H7 (cell line): ENCODE results near the gene HYOU1. TPM values are rescaled to one million over a fixed set of nuclear protein-coding genes. Genes with fewer than 3 reads are reported as not detected.
A peak's percentile ranks its signal among the peaks of the same experiment; 100 is the strongest.
"Not testable (repeated sequence)": the region's sequence is repeated elsewhere in the genome, so short reads cannot be mapped to it uniquely, and the experiment has no call there.

Experiments used
- DNase-seq: peaks from one replicate; pipeline ENCODE4 v3.0.0; 2012
- H3K27me3 ChIP-seq: 2 replicates; pipeline ENCODE4 v1.6.0; 2011; ENCODE audit warnings: mild to moderate bottlenecking, low read length; ENCODE audit not compliant: control insufficient read depth, insufficient read depth
- H3K36me3 ChIP-seq: replicated peaks from 2 replicates; pipeline ENCODE4 v1.5.1; 2011; ENCODE audit warnings: low read length; ENCODE audit not compliant: control insufficient read depth, insufficient read depth
- H3K4me3 ChIP-seq: 2 replicates; pipeline ENCODE4 v1.5.1; 2011; ENCODE audit warnings: low read depth, mild to moderate bottlenecking, control low read depth, low read length, moderate library complexity; ENCODE audit not compliant: insufficient read depth
- total RNA-seq: library from RNA; depleted of rRNA; stranded (reverse); fragments of >200 nt; shearing (Covaris generic); gene quantifications from 2 replicates; pipeline ENCODE4 v1.2.3, GENCODE V29; 2014

Gene HYOU1
- total RNA-seq, 1 experiment from 2014 or later, result 200 TPM

DNA sequence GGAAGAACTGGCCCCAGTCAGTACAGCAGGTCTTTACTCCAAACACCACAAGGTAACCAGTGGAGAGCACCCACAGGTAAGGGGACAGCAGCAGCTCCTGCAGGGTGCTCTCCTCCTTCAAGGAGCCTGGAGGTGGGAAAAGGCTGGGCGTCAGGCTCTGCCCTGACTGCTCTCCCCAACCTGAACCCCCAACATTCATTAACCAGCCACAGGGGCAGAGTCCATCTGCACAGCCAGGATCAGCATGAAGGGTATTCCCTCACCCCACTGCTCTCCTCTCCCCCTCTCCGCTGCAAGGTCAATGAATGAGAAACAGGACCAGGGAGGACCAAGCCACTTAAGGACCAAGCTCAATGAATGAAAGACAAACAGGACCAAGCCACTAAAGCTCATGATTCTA is 30.0 kb downstream of the HYOU1 start:
- H3K4me3 ChIP-seq, result no peak overlapping the region
- DNase-seq, result peak; percentile 13
- H3K36me3 ChIP-seq, result peaks cover 53% of the 10 kb centered on the region
- H3K27me3 ChIP-seq, result no peaks in the 10 kb centered on the region

DNA sequence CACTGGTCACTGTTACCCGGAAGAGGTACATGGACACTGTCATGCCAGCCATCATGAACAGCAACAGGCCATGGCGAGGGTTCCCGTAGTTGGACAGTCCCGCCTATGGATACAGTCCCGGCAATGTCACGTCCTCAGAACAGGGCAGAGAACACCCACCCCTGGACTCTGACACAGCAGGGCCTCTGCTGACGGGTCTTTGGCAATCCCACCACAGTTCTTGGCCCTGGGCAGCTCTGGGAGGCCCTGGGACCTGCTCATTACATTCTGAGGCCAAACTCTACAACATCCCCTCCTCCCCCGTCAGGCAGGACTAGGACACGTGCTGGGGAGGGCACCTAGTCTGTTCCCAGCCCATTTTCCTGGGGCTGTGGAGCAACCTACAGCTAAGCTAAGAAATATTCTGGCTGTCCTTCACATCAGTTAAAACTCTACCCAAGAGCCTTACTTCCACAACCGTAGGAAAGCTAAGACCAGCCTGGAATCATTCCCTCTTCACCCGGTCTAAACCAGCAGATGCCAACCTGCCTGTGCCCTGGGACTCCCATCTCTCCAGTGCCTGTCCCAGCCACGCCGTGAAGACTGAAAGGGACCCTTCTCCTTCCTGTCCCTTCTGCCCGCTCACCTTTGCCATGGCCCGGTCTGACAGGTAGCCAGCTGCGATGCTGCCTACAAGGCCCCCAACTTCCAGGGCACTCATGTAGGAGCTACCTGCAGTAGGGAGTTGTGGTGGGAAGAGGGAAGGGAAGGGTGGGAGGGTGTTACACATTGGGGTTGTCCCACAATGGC is 30.8 kb downstream of the HYOU1 start:
- DNase-seq, result peak; percentile 10
- peaks cover 56% of the 10 kb centered on the region for H3K36me3 ChIP-seq

DNA sequence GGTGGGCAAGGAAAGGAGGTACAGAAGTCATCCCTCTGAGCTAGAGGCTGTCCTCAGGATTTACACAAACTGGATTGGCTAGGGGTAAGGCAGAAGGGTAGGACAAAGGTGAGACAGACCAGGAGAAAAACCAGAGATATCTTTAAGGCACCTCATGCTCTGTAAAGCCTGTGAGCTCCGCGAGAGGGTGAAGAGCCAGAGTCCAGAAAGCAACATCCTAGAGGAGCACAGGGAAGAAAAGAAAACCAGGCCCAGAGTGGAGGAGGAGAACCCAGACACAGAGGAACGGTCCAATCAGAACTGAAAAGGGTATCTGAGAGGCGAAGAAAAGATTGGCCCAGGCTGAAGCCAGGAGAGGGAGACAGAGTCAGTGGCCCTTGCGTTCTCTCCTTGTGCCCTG is 31.5 kb downstream of the HYOU1 start:
- peaks cover 57% of the 10 kb centered on the region for H3K36me3 ChIP-seq
- no peaks in the 10 kb centered on the region for H3K27me3 ChIP-seq
- DNase-seq, result no peak
- H3K4me3 ChIP-seq, result no peak overlapping the region

More for the DNA sequence above, 30.8 kb downstream of the HYOU1 start:
- Histone ChIP-seq H3K27me3 (no peaks in the 10 kb centered on the region), H3K4me3 (no peak overlapping the region)

DNA sequence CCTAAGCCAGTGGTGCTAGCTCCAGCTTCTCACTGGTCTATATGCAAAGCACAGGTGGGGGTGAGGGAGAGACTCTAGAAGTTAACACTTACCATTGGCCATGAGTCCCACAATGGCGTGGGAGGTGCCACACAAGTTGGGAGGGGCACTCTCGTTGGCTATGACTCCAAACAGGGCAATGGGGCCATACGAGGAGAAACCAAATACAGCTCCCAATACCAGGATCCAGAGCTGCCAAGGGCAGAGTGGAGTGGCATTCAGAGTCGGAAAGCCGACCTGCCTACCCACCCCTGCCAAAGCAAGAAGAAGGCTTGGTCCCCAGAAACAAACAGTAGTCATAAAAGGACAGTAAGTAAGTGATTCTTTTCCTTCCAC is 31.9 kb downstream of the HYOU1 start:
- H3K4me3 ChIP-seq, result no peak overlapping the region
- H3K27me3 ChIP-seq, result no peaks in the 10 kb centered on the region
- H3K36me3 ChIP-seq, result peaks cover 59% of the 10 kb centered on the region
- DNase-seq, result peak; percentile 26

DNA sequence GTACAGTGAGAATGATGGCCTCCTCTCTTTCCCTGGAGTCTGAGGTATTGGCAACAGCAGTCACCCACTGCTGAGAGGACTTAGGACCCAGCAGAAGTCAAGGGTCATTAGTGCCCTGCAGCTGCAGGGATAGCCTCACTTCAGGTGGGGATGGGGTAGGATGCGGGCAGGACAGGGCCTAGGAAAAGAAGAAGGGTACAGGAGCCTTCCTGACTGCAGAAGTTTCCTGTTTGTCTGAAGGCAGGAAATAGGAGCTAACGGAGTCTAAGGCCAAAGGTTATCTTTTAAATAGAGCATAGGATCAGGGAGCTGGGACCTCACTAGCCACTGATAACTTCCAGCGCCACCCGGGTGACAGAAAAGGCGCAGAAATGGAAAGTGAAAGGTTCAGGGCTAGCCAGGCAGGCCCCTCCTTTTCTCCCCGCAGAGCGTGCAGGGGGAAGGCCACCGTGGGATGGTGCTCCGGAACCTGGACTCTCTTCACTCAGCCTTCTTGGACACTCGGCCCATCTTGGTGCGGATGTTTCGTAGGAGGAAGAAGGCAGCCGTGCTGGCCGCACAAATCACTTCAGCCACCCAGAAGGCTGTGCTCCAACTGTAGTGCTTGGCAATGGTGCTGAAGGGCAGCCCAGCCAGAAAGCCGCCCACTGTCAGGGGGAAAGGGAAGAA is 32.4 kb downstream of the HYOU1 start:
- Histone ChIP-seq H3K36me3 (peaks cover 61% of the 10 kb centered on the region), H3K4me3 (no peak overlapping the region), H3K27me3 (no peaks in the 10 kb centered on the region)
- peak; percentile 22 for DNase-seq

DNA sequence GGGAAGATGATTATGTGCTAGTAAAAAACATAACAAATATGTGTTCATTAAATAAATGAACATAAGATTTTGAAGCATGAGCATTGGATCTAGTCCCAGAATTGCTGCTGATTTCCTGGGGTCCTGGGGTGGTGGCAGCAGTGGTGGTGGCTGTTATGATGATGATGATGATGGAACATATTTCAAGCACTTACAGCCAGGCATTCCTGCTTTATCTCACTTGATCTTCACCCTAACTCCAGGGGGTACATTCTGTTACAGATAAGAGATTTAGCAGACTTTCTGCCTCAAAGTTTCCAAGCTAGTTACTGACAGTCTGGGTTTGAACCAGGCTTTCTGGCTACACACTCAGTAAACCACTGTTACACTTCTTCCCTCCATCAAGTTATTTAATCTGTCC is 33.3 kb downstream of the HYOU1 start:
- no peak overlapping the region for H3K4me3 ChIP-seq

DNA sequence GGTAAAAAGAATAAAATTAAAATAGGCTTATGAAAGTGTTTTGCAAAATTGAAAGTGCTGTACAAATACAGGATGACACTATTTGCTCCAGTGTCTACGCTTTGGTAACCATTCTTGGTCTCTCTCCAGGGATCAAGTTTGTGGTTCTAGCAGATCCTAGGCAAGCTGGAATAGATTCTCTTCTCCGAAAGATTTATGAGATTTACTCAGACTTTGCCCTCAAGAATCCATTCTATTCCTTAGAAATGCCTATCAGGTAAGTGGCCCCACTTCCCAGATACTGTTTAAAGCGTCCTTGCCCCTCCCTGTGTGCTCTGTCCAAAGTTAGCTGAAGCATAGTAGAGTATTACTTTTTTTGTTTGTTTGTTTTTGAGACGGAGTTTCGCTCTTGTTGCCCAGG is 35.4 kb downstream of the HYOU1 start:
- Histone ChIP-seq H3K27me3 (no peaks in the 10 kb centered on the region), H3K4me3 (no peak overlapping the region), H3K36me3 (peaks cover 41% of the 10 kb centered on the region)
- no peak for DNase-seq

More for the DNA sequence above, 33.3 kb downstream of the HYOU1 start:
- no peak for DNase-seq
- H3K27me3 ChIP-seq, result no peaks in the 10 kb centered on the region
- peaks cover 56% of the 10 kb centered on the region for H3K36me3 ChIP-seq

DNA sequence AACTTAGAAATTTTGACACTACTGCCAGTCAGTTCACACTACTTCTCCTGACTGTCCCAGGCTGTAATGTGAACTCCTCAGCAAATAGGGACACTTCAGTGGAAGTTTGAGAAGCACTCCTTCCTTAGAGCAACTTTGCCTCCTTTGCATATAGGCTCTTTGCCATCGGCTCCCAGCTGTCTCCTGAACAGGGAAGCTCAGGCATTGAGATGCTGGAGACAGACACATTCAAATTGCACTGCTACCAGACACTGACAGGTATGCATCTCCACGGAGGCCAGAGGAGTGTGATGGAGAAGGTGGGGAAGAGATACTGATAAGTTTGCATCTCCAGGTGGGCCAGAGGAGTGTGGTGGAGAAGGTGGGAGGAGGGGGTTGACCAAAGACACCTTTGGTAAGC is 37.0 kb downstream of the HYOU1 start:
- Histone ChIP-seq H3K27me3 (no peaks in the 10 kb centered on the region), H3K36me3 (peaks cover 47% of the 10 kb centered on the region)

DNA sequence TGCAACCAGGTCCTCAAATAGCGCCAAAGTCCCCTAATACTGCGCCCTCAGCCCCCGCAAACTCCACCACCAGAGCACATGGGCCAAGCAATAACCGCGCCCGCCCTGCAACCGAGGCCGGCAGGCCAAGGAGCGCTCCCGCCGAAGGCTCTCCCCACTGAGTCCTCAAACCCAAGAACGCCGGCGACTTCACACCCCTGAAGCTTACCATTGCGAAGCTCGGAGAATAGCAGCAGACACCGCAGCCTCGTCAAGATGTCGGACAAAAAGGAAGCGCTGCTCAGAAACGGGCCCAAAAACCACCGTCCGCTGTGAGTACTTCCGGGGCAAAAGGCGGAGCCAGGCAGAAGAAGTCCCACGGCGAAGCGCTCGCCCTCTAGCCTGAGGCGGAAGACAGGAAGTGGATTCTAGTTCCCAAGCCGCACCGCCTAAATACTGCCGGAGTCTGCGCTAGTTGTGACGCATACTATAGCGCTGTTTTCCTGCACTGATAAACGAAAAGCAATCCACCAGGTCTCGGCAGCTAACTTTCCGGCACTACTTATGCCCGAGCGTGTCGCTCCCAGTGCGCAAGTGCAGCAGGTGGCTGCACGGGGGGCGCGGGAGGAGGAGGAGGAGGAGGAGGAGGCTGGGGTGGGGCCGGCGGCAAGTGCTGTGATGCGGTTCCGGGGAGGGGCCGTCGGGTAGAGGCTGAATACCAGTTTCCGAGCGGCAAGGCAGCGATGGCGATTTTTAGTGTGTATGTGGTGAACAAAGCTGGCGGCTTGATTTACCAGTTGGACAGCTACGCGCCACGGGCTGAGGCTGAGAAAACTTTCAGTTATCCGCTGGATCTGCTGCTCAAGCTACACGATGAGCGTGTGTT is 38.7 kb downstream of the HYOU1 start, which contains the start of the genes RPS25 and TRAPPC4:
RPS25 (minus strand) TSS at position 270 of the 865 bp plus-strand sequence; CDS start at position 211, 59 bp downstream.
TRAPPC4 (plus strand) TSS at position 693 of the 865 bp plus-strand sequence; CDS start at position 723, 30 bp downstream.
- H3K36me3 ChIP-seq, result peaks cover 41% of the 10 kb centered on the region
- H3K27me3 ChIP-seq, result no peaks in the 10 kb centered on the region
- peak; percentile 95 for DNase-seq
- H3K4me3 ChIP-seq, result peak within 1 kb of the TSS; percentile 75

More for the DNA sequence above, 37.0 kb downstream of the HYOU1 start:
- DNase-seq, result peak; percentile 15
- no peak overlapping the region for H3K4me3 ChIP-seq

DNA sequence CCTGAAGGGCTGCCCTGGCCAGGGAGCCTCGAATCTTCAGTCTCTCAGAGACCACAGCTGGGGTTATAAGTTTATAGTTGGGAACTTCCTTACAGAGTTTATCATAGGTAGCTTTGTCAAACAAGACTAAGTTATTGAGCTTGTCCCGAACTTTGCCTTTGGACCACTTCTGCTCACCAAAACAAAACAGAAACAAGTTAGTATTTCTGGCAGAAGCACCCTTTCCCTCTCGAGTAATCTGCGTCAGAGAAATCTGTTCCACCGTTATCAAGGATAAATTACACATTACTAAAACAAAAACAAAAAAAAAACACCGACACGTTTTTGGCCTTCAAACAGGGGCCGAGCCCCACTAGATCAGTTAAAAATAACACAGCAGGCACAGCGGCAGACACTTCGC is 39.6 kb downstream of the HYOU1 start:
- peaks cover 41% of the 10 kb centered on the region for H3K36me3 ChIP-seq

DNA sequence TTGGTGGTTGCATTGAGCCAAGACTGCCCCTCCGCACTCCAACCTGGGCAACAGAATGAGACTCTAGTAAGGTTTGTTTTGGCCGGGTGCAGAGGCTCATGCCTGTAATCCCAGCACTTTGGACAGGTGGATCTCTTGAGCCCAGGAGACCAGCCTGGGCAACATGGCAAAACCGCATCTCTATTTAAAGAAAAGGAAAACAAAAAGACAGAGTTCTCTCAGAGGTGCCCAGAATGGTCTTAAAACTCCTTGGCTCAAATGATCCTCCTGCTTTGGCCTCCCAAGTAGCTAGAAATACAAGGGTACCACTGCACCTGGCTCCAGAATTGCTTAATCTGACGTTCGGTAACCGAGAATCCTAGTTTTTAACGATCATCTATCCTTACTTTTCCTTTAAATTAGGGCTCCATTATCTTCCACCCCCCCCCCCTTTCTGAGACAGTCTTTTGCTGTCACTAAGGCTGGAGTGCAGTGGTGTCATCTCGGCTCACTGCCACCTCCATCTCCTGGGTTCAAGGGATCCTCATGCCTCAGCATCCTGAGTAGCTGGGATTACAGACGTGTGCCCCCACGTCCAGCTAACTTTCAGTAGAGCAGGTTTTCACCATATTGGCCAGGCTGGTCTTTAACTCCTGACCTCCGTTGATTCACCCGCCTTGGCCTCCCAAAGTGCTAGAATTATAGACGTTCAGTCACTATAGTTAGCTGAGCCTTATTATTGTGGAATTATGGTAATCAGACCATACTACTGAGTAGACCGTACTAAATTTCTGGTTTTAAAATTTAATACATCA is 40.6 kb downstream of the HYOU1 start:
- Histone ChIP-seq H3K4me3 (no peak overlapping the region), H3K36me3 (peaks cover 45% of the 10 kb centered on the region), H3K27me3 (no peaks in the 10 kb centered on the region)
- peak; percentile 16 for DNase-seq

More for the DNA sequence above, 39.6 kb downstream of the HYOU1 start:
- H3K27me3 ChIP-seq, DNase-seq: not testable (repeated sequence)
- H3K4me3 ChIP-seq, result peak overlapping the region; percentile 75

DNA sequence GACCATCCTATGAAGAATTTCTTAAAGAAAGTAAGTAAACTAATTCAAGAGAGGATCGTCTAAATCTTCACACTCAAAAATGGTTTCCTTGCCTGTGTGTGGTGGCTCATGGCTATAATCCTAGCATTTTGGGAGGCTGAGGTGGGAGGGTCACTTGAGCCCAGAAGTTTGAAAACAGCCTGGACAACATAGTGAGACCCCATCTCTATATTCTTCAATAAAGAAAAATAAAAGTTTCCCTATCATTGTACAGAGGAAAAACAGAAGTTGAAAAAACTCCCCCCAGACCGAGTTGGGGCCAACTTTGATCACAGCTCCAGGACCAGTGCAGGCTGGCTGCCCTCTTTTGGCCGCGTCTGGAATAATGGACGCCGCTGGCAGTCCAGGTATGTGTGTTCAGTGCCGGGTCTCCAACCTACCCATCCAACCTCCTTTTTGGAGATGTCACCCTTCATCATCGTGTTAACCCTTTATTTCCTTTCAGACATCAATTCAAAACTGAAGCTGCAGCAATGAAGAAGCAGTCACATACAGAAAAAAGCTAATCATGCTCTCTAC is 41.9 kb downstream of the HYOU1 start:
- peak; percentile 45 for DNase-seq
- H3K36me3 ChIP-seq, result peaks cover 47% of the 10 kb centered on the region

DNA sequence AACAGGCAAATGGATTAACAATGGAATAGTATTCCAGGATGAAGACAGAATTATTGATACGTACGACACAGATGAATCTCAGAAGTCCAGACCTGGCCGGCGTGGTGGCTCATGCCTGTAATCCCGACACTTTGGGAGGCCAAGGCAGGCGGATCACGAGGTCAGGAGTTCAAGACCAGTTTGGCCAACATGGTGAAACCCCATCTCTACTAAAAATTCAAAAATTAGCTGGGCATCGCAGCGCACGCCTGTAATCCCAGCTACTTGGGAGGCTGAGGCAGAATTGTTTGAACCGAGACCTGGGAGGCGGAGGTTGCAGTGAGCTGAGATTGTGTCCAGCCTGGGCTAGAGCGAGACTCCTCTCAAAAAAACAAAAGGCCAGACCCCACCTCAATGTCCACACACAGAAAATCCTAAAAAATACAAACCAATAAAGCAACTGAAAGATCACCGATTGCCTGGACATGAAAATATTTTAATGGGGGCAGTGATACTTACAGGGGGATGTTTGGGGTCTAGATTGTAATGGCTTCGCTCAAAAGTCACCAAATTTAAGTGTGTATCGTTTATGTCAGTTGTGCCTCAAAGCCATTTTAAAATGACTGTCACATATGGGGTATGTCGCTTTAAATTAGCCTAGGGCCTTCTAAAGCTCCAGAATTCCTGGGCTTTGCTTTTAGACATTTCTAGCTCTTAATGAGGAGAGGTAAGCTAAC is 42.6 kb downstream of the HYOU1 start:
- Histone ChIP-seq H3K36me3 (peaks cover 46% of the 10 kb centered on the region), H3K4me3 (no peak overlapping the region), H3K27me3 (no peaks in the 10 kb centered on the region)
- peak; percentile 12 for DNase-seq

More for the DNA sequence above, 41.9 kb downstream of the HYOU1 start:
- Histone ChIP-seq H3K27me3 (no peaks in the 10 kb centered on the region), H3K4me3 (no peak overlapping the region)
